ENCODE data around the gene MTMR11.

MTMR11 gene

GRCh38 chr1:149884433-149885338 lies 52.0 kb downstream of the MTMR11 start:
- in situ Hi-C loops (cut with HindIII; ENCODE audit: low sequenced_read_pairs), result no loop called here
- TF ChIP-seq CTCF (IDR thresholded peaks at IDR 0.05; ENCODE audit: low read depth, low read length, missing control alignments), result no peak
- DNase-seq (ENCODE audit: low read depth), result no peak
- H3K4me3 ChIP-seq (ENCODE audit: low read depth, low read length), result peak overlapping the region; percentile 51

- no peak for TF ChIP-seq CTCF (IDR thresholded peaks at IDR 0.05; ENCODE audit: low read depth, low read length, missing control alignments)
- in situ Hi-C loops (cut with HindIII; ENCODE audit: low sequenced_read_pairs), result no loop called here
- no peak overlapping the region for H3K4me3 ChIP-seq (ENCODE audit: low read depth, low read length)
- DNase-seq (ENCODE audit: low read depth), result no peak
These were observed 53.0 kb downstream of the MTMR11 start for GRCh38 chr1:149883598-149884247.

- H3K4me3 ChIP-seq (ENCODE audit: low read depth, low read length), result no peak overlapping the region
- no peak for DNase-seq (ENCODE audit: low read depth)
- in situ Hi-C loops (cut with HindIII; ENCODE audit: low sequenced_read_pairs), result no loop called here
- no peak for TF ChIP-seq CTCF (IDR thresholded peaks at IDR 0.05; ENCODE audit: low read depth, low read length, missing control alignments)
These were observed 54.8 kb downstream of the MTMR11 start for GRCh38 chr1:149881876-149882275.

- in situ Hi-C loops (cut with HindIII; ENCODE audit: low sequenced_read_pairs), result no loop called here
- TF ChIP-seq CTCF (IDR thresholded peaks at IDR 0.05; ENCODE audit: low read depth, low read length, missing control alignments), result no peak
- no peak for DNase-seq (ENCODE audit: low read depth)
- H3K4me3 ChIP-seq (ENCODE audit: low read depth, low read length), result no peak overlapping the region
These were observed 57.1 kb downstream of the MTMR11 start for GRCh38 chr1:149879556-149879955.
